ENCODE results near the gene SPTBN2.

The SPTBN2 gene

GRCh38 chr11:66697988-66698387 is 31.0 kb downstream of the SPTBN2 start:
- TF ChIP-seq POU2F2 (IDR thresholded peaks at IDR 0.05; ENCODE audit: low read depth, low read length) (no peak), POLR2AphosphoS5 (IDR thresholded peaks at IDR 0.05; ENCODE audit: low read depth, low read length) (no peak)
- DNase-seq (ENCODE audit: insufficient read length, low spot score), result no peak
- no peak for FAIRE-seq

GRCh38 chr11:66696146-66696545 is 32.9 kb downstream of the SPTBN2 start:
- no peak for TF ChIP-seq POLR2A (IDR thresholded peaks at IDR 0.05; ENCODE audit: low read depth, low read length)
- TF ChIP-seq POU2F2 (IDR thresholded peaks at IDR 0.05; ENCODE audit: low read depth, low read length), result no peak
- TF ChIP-seq POLR2AphosphoS5 (IDR thresholded peaks at IDR 0.05; ENCODE audit: low read depth, low read length), result no peak
- TF ChIP-seq SPI1 (IDR thresholded peaks at IDR 0.05; ENCODE audit: low read depth, low read length), result no peak
- no peak for TF ChIP-seq TAF1 (IDR thresholded peaks at IDR 0.05; ENCODE audit: low read depth, low read length)
- no peak for TF ChIP-seq PAX5 (IDR thresholded peaks at IDR 0.05; ENCODE audit: insufficient read depth, low read length, severe bottlenecking)
- FAIRE-seq (no peak), DNase-seq (ENCODE audit: insufficient read length, low spot score) (no peak)

GRCh38 chr11:66694732-66695207 is 34.2 kb downstream of the SPTBN2 start:
- TF ChIP-seq POLR2A (IDR thresholded peaks at IDR 0.05; ENCODE audit: low read depth, low read length), result no peak
- no peak for TF ChIP-seq PAX5 (IDR thresholded peaks at IDR 0.05; ENCODE audit: insufficient read depth, low read length, severe bottlenecking)
- no peak for TF ChIP-seq POU2F2 (IDR thresholded peaks at IDR 0.05; ENCODE audit: low read depth, low read length)
- TF ChIP-seq SPI1 (IDR thresholded peaks at IDR 0.05; ENCODE audit: low read depth, low read length), result no peak
- no peak for TF ChIP-seq TAF1 (IDR thresholded peaks at IDR 0.05; ENCODE audit: low read depth, low read length)
- TF ChIP-seq POLR2AphosphoS5 (IDR thresholded peaks at IDR 0.05; ENCODE audit: low read depth, low read length), result no peak
- peak; percentile 87 for DNase-seq (ENCODE audit: insufficient read length, low spot score)
- peak; percentile 96 for FAIRE-seq

- TF ChIP-seq POLR2A (IDR thresholded peaks at IDR 0.05; ENCODE audit: low read depth, low read length), result no peak
- TF ChIP-seq SPI1 (IDR thresholded peaks at IDR 0.05; ENCODE audit: low read depth, low read length), result no peak
- TF ChIP-seq POLR2AphosphoS5 (IDR thresholded peaks at IDR 0.05; ENCODE audit: low read depth, low read length), result no peak
- no peak for TF ChIP-seq TAF1 (IDR thresholded peaks at IDR 0.05; ENCODE audit: low read depth, low read length)
- no peak for TF ChIP-seq PAX5 (IDR thresholded peaks at IDR 0.05; ENCODE audit: insufficient read depth, low read length, severe bottlenecking)
- TF ChIP-seq POU2F2 (IDR thresholded peaks at IDR 0.05; ENCODE audit: low read depth, low read length), result no peak
- DNase-seq (ENCODE audit: insufficient read length, low spot score) (no peak), FAIRE-seq (no peak)
These were observed 35.0 kb downstream of the SPTBN2 start for GRCh38 chr11:66694056-66694410.

GRCh38 chr11:66693356-66694055 is 35.5 kb downstream of the SPTBN2 start:
- TF ChIP-seq TAF1 (IDR thresholded peaks at IDR 0.05; ENCODE audit: low read depth, low read length) (no peak), POLR2A (IDR thresholded peaks at IDR 0.05; ENCODE audit: low read depth, low read length) (no peak), PAX5 (IDR thresholded peaks at IDR 0.05; ENCODE audit: insufficient read depth, low read length, severe bottlenecking) (no peak), POU2F2 (IDR thresholded peaks at IDR 0.05; ENCODE audit: low read depth, low read length) (no peak), SPI1 (IDR thresholded peaks at IDR 0.05; ENCODE audit: low read depth, low read length) (no peak), POLR2AphosphoS5 (IDR thresholded peaks at IDR 0.05; ENCODE audit: low read depth, low read length) (no peak)
- FAIRE-seq (no peak), DNase-seq (ENCODE audit: insufficient read length, low spot score) (no peak)

GRCh38 chr11:66692871-66693331 is 36.1 kb downstream of the SPTBN2 start:
- TF ChIP-seq PAX5 (IDR thresholded peaks at IDR 0.05; ENCODE audit: insufficient read depth, low read length, severe bottlenecking), result no peak
- TF ChIP-seq POU2F2 (IDR thresholded peaks at IDR 0.05; ENCODE audit: low read depth, low read length), result no peak
- TF ChIP-seq TAF1 (IDR thresholded peaks at IDR 0.05; ENCODE audit: low read depth, low read length), result no peak
- no peak for TF ChIP-seq POLR2AphosphoS5 (IDR thresholded peaks at IDR 0.05; ENCODE audit: low read depth, low read length)
- TF ChIP-seq POLR2A (IDR thresholded peaks at IDR 0.05; ENCODE audit: low read depth, low read length), result no peak
- no peak for TF ChIP-seq SPI1 (IDR thresholded peaks at IDR 0.05; ENCODE audit: low read depth, low read length)
- FAIRE-seq, result no peak
- no peak for DNase-seq (ENCODE audit: insufficient read length, low spot score)

GRCh38 chr11:66692446-66692845 is 36.6 kb downstream of the SPTBN2 start:
- no peak for TF ChIP-seq PAX5 (IDR thresholded peaks at IDR 0.05; ENCODE audit: insufficient read depth, low read length, severe bottlenecking)
- TF ChIP-seq POLR2AphosphoS5 (IDR thresholded peaks at IDR 0.05; ENCODE audit: low read depth, low read length), result no peak
- TF ChIP-seq TAF1 (IDR thresholded peaks at IDR 0.05; ENCODE audit: low read depth, low read length), result no peak
- TF ChIP-seq POLR2A (IDR thresholded peaks at IDR 0.05; ENCODE audit: low read depth, low read length), result no peak
- TF ChIP-seq POU2F2 (IDR thresholded peaks at IDR 0.05; ENCODE audit: low read depth, low read length), result no peak
- no peak for TF ChIP-seq SPI1 (IDR thresholded peaks at IDR 0.05; ENCODE audit: low read depth, low read length)
- FAIRE-seq (no peak), DNase-seq (ENCODE audit: insufficient read length, low spot score) (no peak)

- TF ChIP-seq TAF1 (IDR thresholded peaks at IDR 0.05; ENCODE audit: low read depth, low read length), result no peak
- no peak for TF ChIP-seq SPI1 (IDR thresholded peaks at IDR 0.05; ENCODE audit: low read depth, low read length)
- TF ChIP-seq POLR2A (IDR thresholded peaks at IDR 0.05; ENCODE audit: low read depth, low read length), result no peak
- TF ChIP-seq POLR2AphosphoS5 (IDR thresholded peaks at IDR 0.05; ENCODE audit: low read depth, low read length), result no peak
- TF ChIP-seq POU2F2 (IDR thresholded peaks at IDR 0.05; ENCODE audit: low read depth, low read length), result no peak
- TF ChIP-seq PAX5 (IDR thresholded peaks at IDR 0.05; ENCODE audit: insufficient read depth, low read length, severe bottlenecking), result no peak
- DNase-seq (ENCODE audit: insufficient read length, low spot score), result no peak
- no peak for FAIRE-seq
These were observed 37.6 kb downstream of the SPTBN2 start for GRCh38 chr11:66691311-66691980.

- no peak for TF ChIP-seq TAF1 (IDR thresholded peaks at IDR 0.05; ENCODE audit: low read depth, low read length)
- no peak for TF ChIP-seq POLR2AphosphoS5 (IDR thresholded peaks at IDR 0.05; ENCODE audit: low read depth, low read length)
- TF ChIP-seq POLR2A (IDR thresholded peaks at IDR 0.05; ENCODE audit: low read depth, low read length), result no peak
- no peak for TF ChIP-seq PAX5 (IDR thresholded peaks at IDR 0.05; ENCODE audit: insufficient read depth, low read length, severe bottlenecking)
- no peak for TF ChIP-seq SPI1 (IDR thresholded peaks at IDR 0.05; ENCODE audit: low read depth, low read length)
- no peak for TF ChIP-seq POU2F2 (IDR thresholded peaks at IDR 0.05; ENCODE audit: low read depth, low read length)
- DNase-seq (ENCODE audit: insufficient read length, low spot score), result no peak
- FAIRE-seq, result no peak
These were observed 39.1 kb downstream of the SPTBN2 start for GRCh38 chr11:66689661-66690590.
